H9 (cell line): ENCODE data around the gene CNNM3. TPM values are rescaled to one million over a fixed set of nuclear protein-coding genes. Genes with fewer than 3 reads are reported as not detected.

Source experiments
- DNase-seq: peaks from one replicate; pipeline ENCODE4 v3.0.0-alpha.2; 2017
- H2AFZ ChIP-seq: one replicate; pipeline ENCODE4 v1.6.1; 2013; ENCODE audit warnings: mild to moderate bottlenecking, low read length, control low read depth, moderate library complexity
- H2AK5ac ChIP-seq: 2 replicates; pipeline ENCODE4 v1.6.1; 2013; ENCODE audit warnings: low read length, control low read depth, mixed read lengths; ENCODE audit not compliant: insufficient read length
- H2BK120ac ChIP-seq: one replicate; pipeline ENCODE4 v1.6.1; 2013; ENCODE audit warnings: low read depth, mild to moderate bottlenecking, low read length, control low read depth, inconsistent platforms; ENCODE audit not compliant: poor library complexity, severe bottlenecking
- H2BK12ac ChIP-seq: 2 replicates; pipeline ENCODE4 v1.6.1; 2013; ENCODE audit warnings: low read length, control low read depth, mixed read lengths, low read depth; ENCODE audit not compliant: insufficient read length
- H2BK15ac ChIP-seq: 2 replicates; pipeline ENCODE4 v1.6.1; 2013; ENCODE audit warnings: low read depth, low read length, control low read depth
- H2BK20ac ChIP-seq: one replicate; pipeline ENCODE4 v1.6.1; 2013; ENCODE audit warnings: low read depth, mild to moderate bottlenecking, low read length, control low read depth, inconsistent platforms; ENCODE audit not compliant: poor library complexity, severe bottlenecking
- H2BK5ac ChIP-seq: 2 replicates; pipeline ENCODE4 v1.6.1; 2013; ENCODE audit warnings: low read length, control low read depth, mixed read lengths; ENCODE audit not compliant: insufficient read length
- H3K14ac ChIP-seq: 2 replicates; pipeline ENCODE4 v1.6.1; 2013; ENCODE audit warnings: low read length, control low read depth; ENCODE audit not compliant: insufficient read depth
- H3K18ac ChIP-seq: 2 replicates; pipeline ENCODE4 v1.6.1; 2013; ENCODE audit warnings: low read depth, mild to moderate bottlenecking, mixed read lengths, low read length, control low read depth; ENCODE audit not compliant: insufficient read length
- H3K23ac ChIP-seq: 2 replicates; pipeline ENCODE4 v1.6.1; 2013; ENCODE audit warnings: low read length, control low read depth, mixed read lengths, low read depth; ENCODE audit not compliant: insufficient read length
- H3K23me2 ChIP-seq: 2 replicates; pipeline ENCODE4 v1.6.1; 2013; ENCODE audit warnings: low read depth, mild to moderate bottlenecking, mixed read lengths, low read length, control low read depth; ENCODE audit not compliant: insufficient read length, poor library complexity, severe bottlenecking
- H3K27ac ChIP-seq: 2 replicates; pipeline ENCODE4 v1.5.1; 2013; ENCODE audit warnings: low read length, control low read depth, mixed read lengths, low read depth; ENCODE audit not compliant: insufficient read length
- H3K27me3 ChIP-seq: 2 replicates; pipeline ENCODE4 v1.6.1; 2013; ENCODE audit warnings: low read length, control low read depth, inconsistent platforms; ENCODE audit not compliant: insufficient read depth
- H3K4ac ChIP-seq: 2 replicates; pipeline ENCODE4 v1.6.1; 2013; ENCODE audit warnings: low read depth, mild to moderate bottlenecking, control low read depth, inconsistent platforms, low read length, moderate library complexity
- H3K4me1 ChIP-seq: 2 replicates; pipeline ENCODE4 v1.6.1; 2013; ENCODE audit warnings: low read length, control low read depth, inconsistent platforms; ENCODE audit not compliant: insufficient read depth
- H3K4me2 ChIP-seq: 2 replicates; pipeline ENCODE4 v1.6.1; 2013; ENCODE audit warnings: low read length, control low read depth, mixed read lengths; ENCODE audit not compliant: insufficient read length, insufficient read depth
- H3K56ac ChIP-seq: 2 replicates; pipeline ENCODE4 v1.6.1; 2013; ENCODE audit warnings: low read depth, mild to moderate bottlenecking, mixed read lengths, low read length, control low read depth; ENCODE audit not compliant: insufficient read length
- H3K79me1 ChIP-seq: 2 replicates; pipeline ENCODE4 v1.6.1; 2013; ENCODE audit warnings: low read depth, mild to moderate bottlenecking, moderate library complexity, low read length, control low read depth, inconsistent platforms; ENCODE audit not compliant: insufficient read depth, poor library complexity, severe bottlenecking
- H3K79me2 ChIP-seq: 2 replicates; pipeline ENCODE4 v1.6.1; 2013; ENCODE audit warnings: low read length, control low read depth, inconsistent platforms; ENCODE audit not compliant: insufficient read depth
- H3K9ac ChIP-seq: 2 replicates; pipeline ENCODE4 v1.6.1; 2013; ENCODE audit warnings: low read length, control low read depth, mixed read lengths; ENCODE audit not compliant: insufficient read length; ENCODE audit errors: extremely low read depth
- H3K9me3 ChIP-seq: one replicate; pipeline ENCODE4 v1.6.1; 2013; ENCODE audit warnings: low read depth, low read length, inconsistent platforms; ENCODE audit not compliant: control insufficient read depth
- H3T11ph ChIP-seq: one replicate; pipeline ENCODE4 v1.6.1; 2013; ENCODE audit warnings: mild to moderate bottlenecking, low read length, control low read depth, inconsistent platforms
- H4K20me1 ChIP-seq: one replicate; pipeline ENCODE4 v1.6.1; 2013; ENCODE audit not compliant: control insufficient read depth, insufficient read length, insufficient read depth
- H4K5ac ChIP-seq: 2 replicates; pipeline ENCODE4 v1.6.1; 2013; ENCODE audit warnings: low read depth, mild to moderate bottlenecking, mixed read lengths, low read length, control low read depth; ENCODE audit not compliant: insufficient read length
- H4K8ac ChIP-seq: replicated peaks from 2 replicates; pipeline ENCODE4 v1.6.1; 2013; ENCODE audit warnings: low read length, control low read depth, mixed read lengths, low read depth; ENCODE audit not compliant: insufficient read length
- H4K91ac ChIP-seq: 2 replicates; pipeline ENCODE4 v1.6.1; 2013; ENCODE audit warnings: low read depth, mild to moderate bottlenecking, moderate library complexity, mixed read lengths, low read length, control low read depth; ENCODE audit not compliant: insufficient read length
- H3K27ac Mint-ChIP-seq, 3 experiments: 2 replicates in 2 of 3; 3 replicates in 1 of 3; pipeline ENCODE4 v1.8.0; 2020 to 2021; ENCODE audit warnings: mixed read lengths in 3 of 3, mild to moderate bottlenecking in 1 of 3, moderate library complexity in 1 of 3
- H3K27me3 Mint-ChIP-seq: 2 replicates; pipeline ENCODE4 v1.8.0; 2021; ENCODE audit warnings: low read depth, mild to moderate bottlenecking, moderate library complexity, mixed read lengths
- H3K36me3 Mint-ChIP-seq, 3 experiments: 2 replicates in 2 of 3; 3 replicates in 1 of 3; pipeline ENCODE4 v1.8.0; 2020 to 2021; ENCODE audit warnings: low read depth in 3 of 3, mixed read lengths in 3 of 3; ENCODE audit not compliant: insufficient read depth in 1 of 3
- H3K4me1 Mint-ChIP-seq, 2 experiments: 2 replicates each; pipeline ENCODE4 v1.8.0; 2020; ENCODE audit warnings: mixed read lengths in 2 of 2
- H3K4me3 Mint-ChIP-seq, 2 experiments: 2 replicates in 1 of 2; 3 replicates in 1 of 2; pipeline ENCODE4 v1.8.0; 2020 to 2021; ENCODE audit warnings: mild to moderate bottlenecking in 2 of 2, mixed read lengths in 2 of 2, moderate library complexity in 1 of 2
- H3K9me3 Mint-ChIP-seq, 2 experiments: 2 replicates in 1 of 2; 3 replicates in 1 of 2; pipeline ENCODE4 v1.8.0; 2020; ENCODE audit warnings: mild to moderate bottlenecking in 2 of 2, mixed read lengths in 2 of 2, moderate library complexity in 1 of 2
- WGBS: extraction: QIAGEN DNeasy Blood & Tissue Kit; methylation state at CpG from one replicate; pipeline ENCODE4 v1.1.7; 2013; ENCODE audit warnings: missing lambda C conversion rate, low lambda C conversion rate, mixed read lengths; ENCODE audit not compliant: insufficient read length; ENCODE audit errors: extremely low coverage; 5-methylcytosine and 5-hydroxymethylcytosine counted together
- total RNA-seq: library from RNA; stranded (reverse); gene quantifications from 2 replicates; pipeline ENCODE4 v1.2.1, GENCODE V29; 2021
- TF ChIP-seq, protein P1 (sequence below): fragments of 200-600 bp; sonication (generic); conservative IDR thresholded peaks from 3 replicates; pipeline ENCODE4 v1.8.0; 2021; ENCODE audit warnings: antibody characterized with exemption, mild to moderate bottlenecking

Gene CNNM3
- total RNA-seq, 1 experiment from 2014 or later: 25.0 TPM

DNA sequence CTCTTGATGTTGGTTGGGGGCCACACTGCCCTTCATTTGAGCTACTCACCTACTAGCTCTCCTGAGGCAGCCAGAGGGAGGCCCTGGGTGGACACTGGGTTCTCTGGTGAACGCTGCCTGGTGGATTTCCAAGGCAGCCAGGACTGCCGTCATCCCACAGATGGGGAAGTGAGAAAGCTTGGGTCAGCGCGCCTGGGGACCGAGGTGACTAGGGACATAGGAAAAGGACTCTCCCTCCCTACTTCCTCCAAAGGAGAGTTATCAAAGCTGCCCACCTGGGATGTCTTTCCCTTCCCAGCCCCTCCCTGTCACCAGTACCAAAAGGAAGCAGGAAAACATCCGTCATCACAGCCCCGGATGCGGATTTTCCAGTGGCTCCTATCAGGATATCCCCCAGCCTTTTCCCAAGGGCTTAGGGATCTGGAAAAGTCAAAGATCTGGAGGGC is 57.6 kb downstream of the CNNM3 start:
- H3K27me3 ChIP-seq: no peaks in the 10 kb centered on the region
- no CpG with 5 or more reads among the region's 8 CpGs for WGBS
- H4K8ac ChIP-seq: no peak overlapping the region
- no peak overlapping the region for H4K5ac ChIP-seq
- H4K91ac ChIP-seq: no peak overlapping the region
- H3K4me2 ChIP-seq: no peak overlapping the region
- Mint-ChIP-seq H3K27ac (peak overlapping the region in 1 of 3 experiments; percentile 79; a peak in 1 of 7 replicates), H3K9me3 (no peaks in the 10 kb centered on the region), H3K4me1 (peaks cover 47 to 62% of the 10 kb centered on the region in 2 experiments), H3K27me3 (no peaks in the 10 kb centered on the region; the same call in 1 of the 2 replicates), H3K36me3 (peaks cover 0 to 5% (median 2%) of the 10 kb centered on the region in 3 experiments; a peak in 3 of 7 replicates), H3K4me3 (no peak overlapping the region)
- H3K79me1 ChIP-seq: no peaks in the 10 kb centered on the region
- no peak overlapping the region for H2BK20ac ChIP-seq
- no peak for DNase-seq
- H3K9ac ChIP-seq: no peak overlapping the region
- no peak overlapping the region for H2AK5ac ChIP-seq
- H4K20me1 ChIP-seq: no peaks in the 10 kb centered on the region
- no peak overlapping the region for H2BK15ac ChIP-seq
- TF ChIP-seq, protein P1, sequence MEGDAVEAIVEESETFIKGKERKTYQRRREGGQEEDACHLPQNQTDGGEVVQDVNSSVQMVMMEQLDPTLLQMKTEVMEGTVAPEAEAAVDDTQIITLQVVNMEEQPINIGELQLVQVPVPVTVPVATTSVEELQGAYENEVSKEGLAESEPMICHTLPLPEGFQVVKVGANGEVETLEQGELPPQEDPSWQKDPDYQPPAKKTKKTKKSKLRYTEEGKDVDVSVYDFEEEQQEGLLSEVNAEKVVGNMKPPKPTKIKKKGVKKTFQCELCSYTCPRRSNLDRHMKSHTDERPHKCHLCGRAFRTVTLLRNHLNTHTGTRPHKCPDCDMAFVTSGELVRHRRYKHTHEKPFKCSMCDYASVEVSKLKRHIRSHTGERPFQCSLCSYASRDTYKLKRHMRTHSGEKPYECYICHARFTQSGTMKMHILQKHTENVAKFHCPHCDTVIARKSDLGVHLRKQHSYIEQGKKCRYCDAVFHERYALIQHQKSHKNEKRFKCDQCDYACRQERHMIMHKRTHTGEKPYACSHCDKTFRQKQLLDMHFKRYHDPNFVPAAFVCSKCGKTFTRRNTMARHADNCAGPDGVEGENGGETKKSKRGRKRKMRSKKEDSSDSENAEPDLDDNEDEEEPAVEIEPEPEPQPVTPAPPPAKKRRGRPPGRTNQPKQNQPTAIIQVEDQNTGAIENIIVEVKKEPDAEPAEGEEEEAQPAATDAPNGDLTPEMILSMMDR: no peak
- H3K79me2 ChIP-seq: no peaks in the 10 kb centered on the region
- no peak overlapping the region for H3K18ac ChIP-seq
- no peak overlapping the region for H3T11ph ChIP-seq
- H3K23me2 ChIP-seq: peaks cover 5% of the 10 kb centered on the region
- no peaks in the 10 kb centered on the region; the same call in 1 of the 2 replicates for H3K4me1 ChIP-seq
- no peak overlapping the region for H3K27ac ChIP-seq
- no peak overlapping the region for H2BK12ac ChIP-seq
- H2BK120ac ChIP-seq: no peak overlapping the region
- no peaks in the 10 kb centered on the region for H3K9me3 ChIP-seq
- H3K56ac ChIP-seq: no peak overlapping the region
- no peak overlapping the region for H2AFZ ChIP-seq
- no peak overlapping the region for H3K14ac ChIP-seq
- H3K4ac ChIP-seq: no peak overlapping the region
- H2BK5ac ChIP-seq: no peak overlapping the region
- no peak overlapping the region for H3K23ac ChIP-seq
